Measurements from ENCODE around the gene LOX.
"Not testable (repeated sequence)": the region's sequence is repeated elsewhere in the genome, so short reads cannot be mapped to it uniquely, and the experiment has no call there.

Gene LOX

GRCh38 chr5:122101636-122102285 is 23.7 kb upstream of the LOX start:
- Histone ChIP-seq H3K9me3 (no peaks in the 10 kb centered on the region), H3K36me3 (no peaks in the 10 kb centered on the region), H3K4me1 (no peaks in the 10 kb centered on the region), H3K27me3 (no peaks in the 10 kb centered on the region), H3K4me3 (ENCODE audit: low read depth, low read length) (no peak overlapping the region)
- peak; percentile 15 for DNase-seq
- peak; percentile 68 for TF ChIP-seq CTCF (IDR thresholded peaks at IDR 0.05; ENCODE audit: low read depth, low read length)

- no peak for DNase-seq
- Histone ChIP-seq H3K4me3 (ENCODE audit: low read depth, low read length) (no peak overlapping the region), H3K9me3 (no peaks in the 10 kb centered on the region)
Observed at GRCh38 chr5:122099060-122099790, 21.2 kb upstream of the LOX start.

DNA sequence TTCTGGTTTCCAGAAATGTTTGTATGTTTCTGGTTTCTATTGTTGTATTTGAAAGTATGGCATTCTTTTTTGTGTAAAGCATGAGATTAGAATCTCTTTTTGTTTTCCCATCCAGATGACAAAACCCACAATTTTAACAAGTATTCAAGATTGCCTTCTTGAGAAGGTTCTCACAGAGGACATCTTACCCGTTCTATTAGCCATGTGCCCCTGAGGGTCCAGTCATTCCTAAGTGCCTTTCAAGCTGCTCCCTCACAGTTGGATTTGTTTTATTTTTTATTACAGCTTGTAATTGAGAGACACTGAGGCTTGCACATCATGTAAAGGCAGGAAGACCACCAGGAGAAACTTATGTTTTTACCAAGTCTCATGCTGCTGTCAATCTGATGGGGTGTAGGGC is 19.3 kb upstream of the LOX start:
- no peak for TF ChIP-seq CTCF (IDR thresholded peaks at IDR 0.05; ENCODE audit: low read depth, low read length)
- DNase-seq, result no peak
- H3K9me3 ChIP-seq, result no peaks in the 10 kb centered on the region
- no peaks in the 10 kb centered on the region for H3K36me3 ChIP-seq
- no peaks in the 10 kb centered on the region for H3K27me3 ChIP-seq
- H3K4me1 ChIP-seq, result no peaks in the 10 kb centered on the region
- H3K4me3 ChIP-seq (ENCODE audit: low read depth, low read length), result no peak overlapping the region

More at GRCh38 chr5:122099060-122099790, 21.2 kb upstream of the LOX start:
- H3K36me3 ChIP-seq, result no peaks in the 10 kb centered on the region
- H3K4me1 ChIP-seq, result no peaks in the 10 kb centered on the region
- H3K27me3 ChIP-seq, result no peaks in the 10 kb centered on the region
- TF ChIP-seq CTCF (IDR thresholded peaks at IDR 0.05; ENCODE audit: low read depth, low read length), result no peak

GRCh38 chr5:122095158-122095557 is 17.1 kb upstream of the LOX start:
- no peak for TF ChIP-seq CTCF (IDR thresholded peaks at IDR 0.05; ENCODE audit: low read depth, low read length)
- no peak for DNase-seq
- no peaks in the 10 kb centered on the region for H3K9me3 ChIP-seq
- H3K27me3 ChIP-seq, result no peaks in the 10 kb centered on the region
- H3K4me1 ChIP-seq, result no peaks in the 10 kb centered on the region
- H3K36me3 ChIP-seq, result no peaks in the 10 kb centered on the region
- H3K4me3 ChIP-seq (ENCODE audit: low read depth, low read length), result no peak overlapping the region

GRCh38 chr5:122094251-122094650 is 16.2 kb upstream of the LOX start:
- H3K4me1 ChIP-seq; DNase-seq; H3K27me3 ChIP-seq; H3K9me3 ChIP-seq; H3K4me3 ChIP-seq (ENCODE audit: low read depth, low read length); H3K36me3 ChIP-seq: not testable (repeated sequence)

GRCh38 chr5:122093415-122094180 is 15.5 kb upstream of the LOX start:
- H3K4me3 ChIP-seq (ENCODE audit: low read depth, low read length), result no peak overlapping the region
- no peaks in the 10 kb centered on the region for H3K36me3 ChIP-seq
- no peaks in the 10 kb centered on the region for H3K27me3 ChIP-seq
- DNase-seq, result no peak
- TF ChIP-seq CTCF (IDR thresholded peaks at IDR 0.05; ENCODE audit: low read depth, low read length), result no peak
- H3K9me3 ChIP-seq, result no peaks in the 10 kb centered on the region
- no peaks in the 10 kb centered on the region for H3K4me1 ChIP-seq

All from BE2C (cell line).